HCT116 (cell line): ENCODE data around the gene PTTG1IP. TPM values are rescaled to one million over a fixed set of nuclear protein-coding genes. Genes with fewer than 3 reads are reported as not detected.

ENCODE experiments used
- ATAC-seq: fragments of 200-7000 bp; cut with Tn5 transposase; 2 replicates; pipeline ENCODE4 v1.9.1; 2020; ENCODE audit warnings: mild to moderate bottlenecking, moderate library complexity
- BruUV-seq: library from RNA; stranded (reverse); fragments of 400-500 nt; replicated peaks from 2 replicates; lab custom pipeline; 2021; lab: Mats Ljungman, UMichigan
- CTCF ChIA-PET: fragments of 300-600 bp; sonication (Branson Sonifier 250); formaldehyde crosslinking; loops from one replicate; lab custom pipeline; 2021; ENCODE audit warnings: antibody characterized with exemption; lab: Charles Lee
- POLR2A ChIA-PET: fragments of 300-600, 350-600 bp; sonication (Branson Sonifier 250); formaldehyde crosslinking; loops from one replicate; lab custom pipeline; 2021; ENCODE audit warnings: antibody characterized with exemption; lab: Charles Lee
- RAD21 ChIA-PET, 2 experiments: fragments of 300-600 bp; sonication (Branson Sonifier 250); formaldehyde crosslinking; loops; one replicate each; lab custom pipeline; 2023; ENCODE audit warnings: low total read pairs in 2 of 2; ENCODE audit not compliant: uncharacterized antibody in 2 of 2, unreplicated experiment in 2 of 2, low non-redundant PET in 1 of 2; lab: Charles Lee
- DNase-seq: peaks from one replicate; pipeline ENCODE4 v3.0.0-alpha.2; 2010; ENCODE audit warnings: low read depth, low spot score
- H2AFZ ChIP-seq: fragments of 200-600 bp; shearing (Covaris generic), sonication (generic); 2 replicates; pipeline ENCODE4 v1.6.1; 2017; ENCODE audit warnings: low read depth, mixed run types, mixed read lengths, antibody characterized with exemption, low read length; ENCODE audit not compliant: poor library complexity, severe bottlenecking
- H3K27ac ChIP-seq: 2 replicates; pipeline ENCODE4 v1.5.1; 2012; ENCODE audit warnings: low read depth, low read length
- H3K27me3 ChIP-seq: fragments of 200-600 bp; sonication (generic); 2 replicates; pipeline ENCODE4 v1.6.1; 2016; ENCODE audit warnings: mixed run types, low read length, mixed read lengths; ENCODE audit not compliant: insufficient read depth
- H3K36me3 ChIP-seq, 2 experiments: fragments of 200-500 bp in 1 of 2; fragments of 200-600 bp in 1 of 2; sonication (Bioruptor generic) in 1 of 2; sonication (generic) in 1 of 2; 2 replicates each; pipeline versions ENCODE4 v1.5.1 to v1.6.1; 2014 to 2016; ENCODE audit warnings: low read length in 2 of 2, inconsistent platforms in 1 of 2, mixed read lengths in 1 of 2, mixed run types in 1 of 2; ENCODE audit not compliant: insufficient read depth in 2 of 2, control insufficient read depth in 1 of 2
- H3K4me1 ChIP-seq, 2 experiments: fragments of 200-600 bp in 1 of 2; sonication (generic) in 1 of 2; 2 replicates each; pipeline versions ENCODE4 v1.5.1 to v1.6.1; 2012 to 2017; ENCODE audit warnings: low read length in 2 of 2, inconsistent platforms in 1 of 2, mild to moderate bottlenecking in 1 of 2, mixed read lengths in 1 of 2, mixed run types in 1 of 2, moderate library complexity in 1 of 2; ENCODE audit not compliant: insufficient read depth in 2 of 2, control insufficient read depth in 1 of 2
- H3K4me2 ChIP-seq: fragments of 200-600 bp; sonication (generic); 2 replicates; pipeline ENCODE4 v1.6.1; 2017; ENCODE audit warnings: mixed run types, low read length, mixed read lengths
- H3K4me3 ChIP-seq, 2 experiments: fragments of 200-600 bp in 1 of 2; sonication (generic) in 1 of 2; replicated peaks in 1 of 2; 2 replicates each; pipeline ENCODE4 v1.5.1; 2011 to 2016; ENCODE audit warnings: low read length in 2 of 2, control low read depth in 1 of 2, low read depth in 1 of 2, mild to moderate bottlenecking in 1 of 2, mixed read lengths in 1 of 2, mixed run types in 1 of 2
- H3K79me2 ChIP-seq: fragments of 200-600 bp; sonication (generic); 2 replicates; pipeline ENCODE4 v1.6.1; 2017; ENCODE audit warnings: mild to moderate bottlenecking, mixed run types, low read length, moderate library complexity, mixed read lengths; ENCODE audit not compliant: insufficient read depth
- H3K9ac ChIP-seq: fragments of 200-600 bp; sonication (generic); 2 replicates; pipeline ENCODE4 v1.6.1; 2016; ENCODE audit warnings: low read length, mixed read lengths
- H3K9me2 ChIP-seq: fragments of 200-600 bp; sonication (generic), shearing (Covaris generic); 2 replicates; pipeline ENCODE4 v1.6.1; 2017; ENCODE audit warnings: mixed run types, mild to moderate bottlenecking, moderate library complexity; ENCODE audit not compliant: insufficient read depth
- H3K9me3 ChIP-seq, 2 experiments: fragments of 200-500 bp in 1 of 2; fragments of 200-600 bp in 1 of 2; sonication (Bioruptor generic) in 1 of 2; sonication (generic) in 1 of 2; 2 replicates each; pipeline ENCODE4 v1.6.1; 2014 to 2017; ENCODE audit warnings: low read length in 2 of 2, mixed read lengths in 2 of 2, inconsistent platforms in 1 of 2, low read depth in 1 of 2, mild to moderate bottlenecking in 1 of 2, mixed run types in 1 of 2, moderate library complexity in 1 of 2; ENCODE audit not compliant: control insufficient read depth in 1 of 2, insufficient read depth in 1 of 2
- H4K20me1 ChIP-seq: fragments of 200-600 bp; sonication (generic), shearing (Covaris generic); 2 replicates; pipeline ENCODE4 v1.6.1; 2017; ENCODE audit warnings: mixed run types, mild to moderate bottlenecking, moderate library complexity; ENCODE audit not compliant: insufficient read depth
- CEBPB ChIP-seq: IDR thresholded peaks from 2 replicates; pipeline ENCODE4 v1.6.1; 2012; ENCODE audit warnings: low read depth
- MAX ChIP-seq: IDR thresholded peaks from 2 replicates; pipeline ENCODE4 v1.6.1; 2012
- POLR2A ChIP-seq: IDR thresholded peaks from 2 replicates; pipeline ENCODE4 v1.7.0; 2011; ENCODE audit warnings: borderline replicate concordance; ENCODE audit not compliant: insufficient read depth, insufficient read length; ENCODE audit errors: extremely low read depth
- POLR2AphosphoS5 ChIP-seq: IDR thresholded peaks from 2 replicates; pipeline ENCODE4 v1.6.1; 2011; ENCODE audit warnings: mild to moderate bottlenecking, low read depth, low read length, moderate library complexity
- SRF ChIP-seq: IDR thresholded peaks from 2 replicates; pipeline ENCODE4 v1.6.1; 2012; ENCODE audit warnings: low read depth
- TCF7L2 ChIP-seq: IDR thresholded peaks from 2 replicates; pipeline ENCODE4 v1.7.0; 2011; ENCODE audit warnings: borderline replicate concordance, inconsistent platforms; ENCODE audit not compliant: insufficient read depth, insufficient read length; ENCODE audit errors: extremely low read depth
- intact Hi-C: fragments of 100-400 bp; cut with micrococcal nuclease; formaldehyde crosslinking; loops from 2 replicates; pipeline ENCODE4 v1.10.0; 2022
- total RNA-seq: library from RNA; stranded (reverse); gene quantifications from one replicate; pipeline ENCODE4 v1.2.1, GENCODE V29; 2021; ENCODE audit not compliant: unreplicated experiment
- TF ChIP-seq, protein P1 (sequence below): IDR thresholded peaks from 2 replicates; pipeline ENCODE4 v1.6.1; 2012

PTTG1IP gene
- total RNA-seq, 1 experiment from 2014 or later, result 83.4 TPM

- CTCF ChIA-PET, result no interaction called here
- RAD21 ChIA-PET, result no interaction called here
- no peaks in the 10 kb centered on the region for H3K9me3 ChIP-seq
- no peak overlapping the region for H2AFZ ChIP-seq
- intact Hi-C loops, result no loop called here
- no peaks in the 10 kb centered on the region for H3K4me1 ChIP-seq
- H3K9ac ChIP-seq, result no peak overlapping the region
- DNase-seq (no peak), ATAC-seq (no peak)
- H3K27me3 ChIP-seq, result peaks cover 4% of the 10 kb centered on the region; the same call in 1 of the 2 replicates
- TF ChIP-seq TCF7L2, result no peak
- TF ChIP-seq, protein P1, sequence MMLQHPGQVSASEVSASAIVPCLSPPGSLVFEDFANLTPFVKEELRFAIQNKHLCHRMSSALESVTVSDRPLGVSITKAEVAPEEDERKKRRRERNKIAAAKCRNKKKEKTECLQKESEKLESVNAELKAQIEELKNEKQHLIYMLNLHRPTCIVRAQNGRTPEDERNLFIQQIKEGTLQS, result no peak
- no peak for TF ChIP-seq POLR2AphosphoS5
- TF ChIP-seq SRF, result no peak
- no peak for TF ChIP-seq MAX
- no peak for TF ChIP-seq CEBPB
- TF ChIP-seq POLR2A, result no peak
- POLR2A ChIA-PET, result no interaction called here
- no TSS peak for BruUV-seq
- H4K20me1 ChIP-seq, result no peaks in the 10 kb centered on the region
- H3K4me3 ChIP-seq, result no peak overlapping the region
- H3K79me2 ChIP-seq, result no peaks in the 10 kb centered on the region
- H3K4me2 ChIP-seq, result no peak overlapping the region
- no peak overlapping the region for H3K27ac ChIP-seq
- H3K9me2 ChIP-seq, result no peaks in the 10 kb centered on the region
- no peaks in the 10 kb centered on the region for H3K36me3 ChIP-seq
Measured at GRCh38 chr21:44887126-44887806, 13.8 kb upstream of the PTTG1IP start.
